SK-N-SH (cell line): ENCODE results near the gene RPH3AL.

Source experiments
- CHD2 ChIP-seq: fragments of 150-350 bp; IDR thresholded peaks from 2 replicates; pipeline ENCODE4 v1.6.1; 2018; ENCODE audit warnings: low read length; ENCODE audit not compliant: partially characterized antibody
- GABPA ChIP-seq: IDR thresholded peaks from 2 replicates; pipeline ENCODE4 v1.4.0; 2012; ENCODE audit warnings: low read depth, mild to moderate bottlenecking
- JUND ChIP-seq: IDR thresholded peaks from 2 replicates; pipeline ENCODE4 v1.4.0; 2012
- POLR2AphosphoS5 ChIP-seq: IDR thresholded peaks from 2 replicates; pipeline ENCODE4 v1.6.1; 2012; ENCODE audit warnings: low read depth, low read length
- RAD21 ChIP-seq: IDR thresholded peaks from 2 replicates; pipeline ENCODE4 v1.6.1; 2012; ENCODE audit warnings: mild to moderate bottlenecking, low read length
- TF ChIP-seq, protein P1 (sequence below): fragments of 200-600 bp; sonication (generic); IDR thresholded peaks from 2 replicates; pipeline ENCODE4 v1.6.1; 2017; ENCODE audit warnings: antibody characterized with exemption, mild to moderate bottlenecking, moderate library complexity
- TF ChIP-seq, protein P2 (sequence below): IDR thresholded peaks from 2 replicates; pipeline ENCODE4; 2012

- TF ChIP-seq, protein P1, sequence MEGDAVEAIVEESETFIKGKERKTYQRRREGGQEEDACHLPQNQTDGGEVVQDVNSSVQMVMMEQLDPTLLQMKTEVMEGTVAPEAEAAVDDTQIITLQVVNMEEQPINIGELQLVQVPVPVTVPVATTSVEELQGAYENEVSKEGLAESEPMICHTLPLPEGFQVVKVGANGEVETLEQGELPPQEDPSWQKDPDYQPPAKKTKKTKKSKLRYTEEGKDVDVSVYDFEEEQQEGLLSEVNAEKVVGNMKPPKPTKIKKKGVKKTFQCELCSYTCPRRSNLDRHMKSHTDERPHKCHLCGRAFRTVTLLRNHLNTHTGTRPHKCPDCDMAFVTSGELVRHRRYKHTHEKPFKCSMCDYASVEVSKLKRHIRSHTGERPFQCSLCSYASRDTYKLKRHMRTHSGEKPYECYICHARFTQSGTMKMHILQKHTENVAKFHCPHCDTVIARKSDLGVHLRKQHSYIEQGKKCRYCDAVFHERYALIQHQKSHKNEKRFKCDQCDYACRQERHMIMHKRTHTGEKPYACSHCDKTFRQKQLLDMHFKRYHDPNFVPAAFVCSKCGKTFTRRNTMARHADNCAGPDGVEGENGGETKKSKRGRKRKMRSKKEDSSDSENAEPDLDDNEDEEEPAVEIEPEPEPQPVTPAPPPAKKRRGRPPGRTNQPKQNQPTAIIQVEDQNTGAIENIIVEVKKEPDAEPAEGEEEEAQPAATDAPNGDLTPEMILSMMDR: no peak
- TF ChIP-seq POLR2AphosphoS5 (no peak), GABPA (no peak), JUND (no peak), CHD2 (no peak), RAD21 (no peak)
- TF ChIP-seq, protein P2, sequence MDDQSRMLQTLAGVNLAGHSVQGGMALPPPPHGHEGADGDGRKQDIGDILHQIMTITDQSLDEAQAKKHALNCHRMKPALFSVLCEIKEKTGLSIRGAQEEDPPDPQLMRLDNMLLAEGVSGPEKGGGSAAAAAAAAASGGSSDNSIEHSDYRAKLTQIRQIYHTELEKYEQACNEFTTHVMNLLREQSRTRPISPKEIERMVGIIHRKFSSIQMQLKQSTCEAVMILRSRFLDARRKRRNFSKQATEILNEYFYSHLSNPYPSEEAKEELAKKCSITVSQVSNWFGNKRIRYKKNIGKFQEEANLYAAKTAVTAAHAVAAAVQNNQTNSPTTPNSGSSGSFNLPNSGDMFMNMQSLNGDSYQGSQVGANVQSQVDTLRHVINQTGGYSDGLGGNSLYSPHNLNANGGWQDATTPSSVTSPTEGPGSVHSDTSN: no peak
Observed at GRCh38 chr17:343211-343610, 9.4 kb downstream of the RPH3AL start.
